ENCODE measurements around the gene TUSC2. TPM values are rescaled to one million over a fixed set of nuclear protein-coding genes. Genes with fewer than 3 reads are reported as not detected.
"Not testable (repeated sequence)": the region's sequence is repeated elsewhere in the genome, so short reads cannot be mapped to it uniquely, and the experiment has no call there.

The TUSC2 gene
- total and polyA plus RNA-seq, 2 experiments from 2014 or later, result 76.6 to 84.1 TPM

GRCh38 chr3:50286322-50287227 lies 41.4 kb downstream of the TUSC2 start:
- Histone ChIP-seq H3K4me1 (ENCODE audit: low read depth) (peaks cover 3% of the 10 kb centered on the region), H3K9me3 (ENCODE audit: low read depth) (no peaks in the 10 kb centered on the region), H3K36me3 (no peaks in the 10 kb centered on the region), H3K27me3 (no peaks in the 10 kb centered on the region), H3K4me3 (no peak overlapping the region), H3K27ac (peak overlapping the region; percentile 85)
- no peak for DNase-seq (ENCODE audit: low read depth in 1 of 2, low spot score in 1 of 2)
- no peak for TF ChIP-seq CTCF (IDR thresholded peaks at IDR 0.05; ENCODE audit: low read depth, low read length)

GRCh38 chr3:50284121-50284520 lies 43.9 kb downstream of the TUSC2 start:
- not testable (repeated sequence) for H3K9me3 ChIP-seq (ENCODE audit: low read depth); H3K27ac ChIP-seq; H3K36me3 ChIP-seq; H3K4me1 ChIP-seq (ENCODE audit: low read depth); H3K27me3 ChIP-seq; DNase-seq (ENCODE audit: low read depth in 1 of 2, low spot score in 1 of 2); H3K4me3 ChIP-seq

- Histone ChIP-seq H3K27ac (peak overlapping the region; percentile 76), H3K4me3 (no peak overlapping the region)
- no peak for TF ChIP-seq CTCF (IDR thresholded peaks at IDR 0.05; ENCODE audit: low read depth, low read length)
These were observed 48.6 kb downstream of the TUSC2 start for GRCh38 chr3:50279255-50280016.

GRCh38 chr3:50278880-50279224 lies 49.2 kb downstream of the TUSC2 start, which contains the start of gene LSMEM2:
Gene LSMEM2 (plus strand): TSS chr3:50279087. CDS start chr3:50279114, 27 bp downstream.
- Histone ChIP-seq H3K36me3 (no peaks in the 10 kb centered on the region), H3K4me3 (no peak within 1 kb of the TSS), H3K9me3 (ENCODE audit: low read depth) (no peaks in the 10 kb centered on the region), H3K4me1 (ENCODE audit: low read depth) (peaks cover 14% of the 10 kb centered on the region), H3K27ac (peak within 1 kb of the TSS; percentile 76), H3K27me3 (peaks cover 26% of the 10 kb centered on the region)
- DNase-seq (ENCODE audit: low read depth in 1 of 2, low spot score in 1 of 2), result peak in 1 of 2 donors; percentile 61
- TF ChIP-seq CTCF (IDR thresholded peaks at IDR 0.05; ENCODE audit: low read depth, low read length), result no peak

More at GRCh38 chr3:50279255-50280016, 48.6 kb downstream of the TUSC2 start:
- no peaks in the 10 kb centered on the region for H3K36me3 ChIP-seq
- H3K9me3 ChIP-seq (ENCODE audit: low read depth), result no peaks in the 10 kb centered on the region
- peaks cover 22% of the 10 kb centered on the region for H3K27me3 ChIP-seq
- no peak for DNase-seq (ENCODE audit: low read depth in 1 of 2, low spot score in 1 of 2)
- H3K4me1 ChIP-seq (ENCODE audit: low read depth), result peaks cover 14% of the 10 kb centered on the region

- DNase-seq (ENCODE audit: low read depth in 1 of 2, low spot score in 1 of 2), result no peak
- Histone ChIP-seq H3K27ac (peak overlapping the region; percentile 76), H3K36me3 (no peaks in the 10 kb centered on the region), H3K27me3 (peaks cover 32% of the 10 kb centered on the region), H3K9me3 (ENCODE audit: low read depth) (no peaks in the 10 kb centered on the region), H3K4me3 (no peak overlapping the region), H3K4me1 (ENCODE audit: low read depth) (peaks cover 14% of the 10 kb centered on the region)
- TF ChIP-seq CTCF (IDR thresholded peaks at IDR 0.05; ENCODE audit: low read depth, low read length), result no peak
These were observed 49.7 kb downstream of the TUSC2 start for GRCh38 chr3:50278123-50278879.
